Measurements from ENCODE around the gene GDI2.
A peak's percentile ranks its signal among the peaks of the same experiment; 100 is the strongest.
"Not testable (repeated sequence)": the region's sequence is repeated elsewhere in the genome, so short reads cannot be mapped to it uniquely, and the experiment has no call there.

The GDI2 gene

DNA sequence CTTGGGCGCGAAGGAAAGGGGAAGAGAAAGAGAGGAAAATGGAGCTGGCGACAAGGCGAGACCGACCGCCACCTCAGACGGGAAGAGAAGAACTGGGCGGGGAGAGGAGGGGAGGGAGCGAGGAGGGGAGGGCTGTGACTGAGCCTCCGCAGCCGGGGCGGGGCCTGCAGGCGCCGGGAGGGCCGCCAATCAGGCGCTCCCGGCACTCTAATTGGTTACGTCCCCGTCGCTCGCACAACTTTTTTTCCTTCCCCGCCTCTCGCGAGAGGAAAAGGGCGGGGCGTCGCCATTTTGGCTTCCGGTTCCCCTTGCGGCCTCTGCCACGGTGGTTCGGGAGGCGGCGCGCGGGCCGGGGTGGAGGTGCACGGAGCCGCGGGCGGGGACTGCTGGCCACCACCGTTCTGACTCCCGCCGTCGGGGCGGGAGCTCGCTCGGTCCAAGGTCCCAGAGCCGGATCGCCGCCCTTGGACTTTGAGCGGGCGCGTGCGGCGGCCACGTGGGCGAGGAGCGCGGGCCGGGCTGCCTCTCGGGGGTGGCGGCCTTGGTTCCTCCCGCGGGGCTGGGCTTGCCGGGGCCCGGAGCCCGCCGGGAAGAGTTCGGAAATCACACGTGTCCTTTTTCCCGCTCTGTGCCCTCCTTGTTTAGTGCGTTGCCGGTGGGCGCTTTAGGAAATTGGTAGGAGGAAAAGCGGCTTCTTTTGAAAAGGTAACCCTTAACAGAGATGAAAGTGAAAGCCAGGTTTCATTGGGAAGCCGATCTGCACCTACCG is at the start of gene GDI2:
Gene GDI2, minus strand, starts transcription at position 94 of the 769 bp plus-strand sequence. CDS start 176 bp downstream, outside the sequence.
- peak; percentile 98 for DNase-seq (ENCODE audit: low spot score)

DNA sequence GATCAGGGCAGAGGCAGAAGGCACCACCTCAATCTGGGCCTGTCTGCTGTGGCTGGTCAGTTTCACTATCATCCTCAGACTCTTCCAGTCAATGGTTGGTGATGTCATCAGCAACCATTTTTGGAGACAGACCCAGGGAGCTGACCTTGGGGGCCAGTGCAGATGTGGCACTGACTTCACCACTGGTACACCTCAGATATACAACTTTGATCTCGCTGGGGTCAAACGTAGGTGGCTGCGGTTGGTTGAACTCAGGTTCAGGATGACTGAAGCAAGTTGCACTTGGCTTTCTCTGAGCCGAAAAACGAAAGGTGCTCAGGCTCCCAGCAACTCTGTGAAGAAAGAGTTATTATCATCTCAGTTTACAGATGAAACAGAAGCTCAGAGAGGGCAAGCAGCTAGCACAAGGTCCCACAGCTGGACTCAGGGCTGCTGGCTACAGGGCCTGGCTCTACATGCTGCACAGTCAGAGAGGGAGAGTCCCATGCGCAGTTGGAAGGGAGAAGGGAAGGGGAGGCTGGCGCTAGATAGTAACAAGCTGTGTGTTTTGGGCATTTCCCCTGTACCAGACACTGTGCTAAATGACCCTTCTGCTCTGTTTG is 49.2 kb upstream of the GDI2 start:
- DNase-seq (ENCODE audit: low spot score), result no peak

DNA sequence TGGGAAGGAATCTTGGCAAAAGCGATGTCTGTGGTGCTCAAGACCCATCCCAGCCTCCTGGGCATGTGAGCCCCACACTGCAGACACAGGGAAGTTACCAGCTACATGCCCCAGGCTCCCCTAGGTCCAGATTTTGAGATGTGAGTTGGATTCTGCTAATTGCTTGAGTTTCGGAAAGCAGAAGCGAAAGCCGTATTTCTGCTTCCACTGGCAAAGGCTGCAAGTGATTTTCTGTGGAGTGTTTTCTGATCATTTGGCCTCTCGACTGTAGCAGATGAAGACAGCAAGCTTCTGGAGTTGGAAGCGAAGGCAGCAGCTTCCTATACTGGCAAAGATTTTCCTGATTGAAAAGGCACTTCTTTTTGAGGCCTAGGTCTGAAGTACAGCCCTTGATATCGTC is 46.8 kb upstream of the GDI2 start:
- DNase-seq (ENCODE audit: low spot score), result no peak

DNA sequence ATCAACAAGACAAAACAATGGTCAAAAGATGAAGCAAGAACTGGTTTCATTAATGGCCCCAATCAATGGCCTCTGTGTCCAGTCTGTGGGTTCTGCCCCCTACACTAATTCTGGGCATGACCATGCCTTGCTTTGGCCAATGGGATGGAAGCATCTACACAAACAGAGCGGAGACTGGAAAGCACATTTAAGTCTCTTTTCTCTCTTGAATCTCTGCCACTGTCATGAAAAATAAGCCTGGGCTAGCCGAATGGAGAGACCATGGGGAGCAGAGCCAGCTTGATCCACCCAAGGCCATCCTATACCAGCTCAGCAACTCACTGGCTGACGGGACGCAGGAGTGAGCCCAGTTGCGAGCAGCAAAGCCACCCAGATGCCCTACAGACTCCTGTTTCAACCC is 45.6 kb upstream of the GDI2 start:
- DNase-seq (ENCODE audit: low spot score), result no peak

DNA sequence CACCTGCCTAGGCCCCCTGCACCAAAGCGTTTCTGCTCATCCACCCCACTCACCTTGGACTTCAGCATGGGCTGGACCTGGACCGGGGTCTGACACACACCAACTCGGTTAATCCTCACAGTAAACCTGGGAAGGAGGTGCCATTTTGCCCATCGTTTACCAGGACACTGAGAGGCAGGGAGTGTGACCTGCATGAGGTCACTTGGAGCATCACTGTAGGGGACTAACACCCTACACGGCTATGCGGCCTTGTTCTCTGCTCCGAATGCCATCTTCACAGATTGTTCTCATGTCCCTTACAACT is 43.4 kb upstream of the GDI2 start:
- DNase-seq (ENCODE audit: low spot score), result no peak

DNA sequence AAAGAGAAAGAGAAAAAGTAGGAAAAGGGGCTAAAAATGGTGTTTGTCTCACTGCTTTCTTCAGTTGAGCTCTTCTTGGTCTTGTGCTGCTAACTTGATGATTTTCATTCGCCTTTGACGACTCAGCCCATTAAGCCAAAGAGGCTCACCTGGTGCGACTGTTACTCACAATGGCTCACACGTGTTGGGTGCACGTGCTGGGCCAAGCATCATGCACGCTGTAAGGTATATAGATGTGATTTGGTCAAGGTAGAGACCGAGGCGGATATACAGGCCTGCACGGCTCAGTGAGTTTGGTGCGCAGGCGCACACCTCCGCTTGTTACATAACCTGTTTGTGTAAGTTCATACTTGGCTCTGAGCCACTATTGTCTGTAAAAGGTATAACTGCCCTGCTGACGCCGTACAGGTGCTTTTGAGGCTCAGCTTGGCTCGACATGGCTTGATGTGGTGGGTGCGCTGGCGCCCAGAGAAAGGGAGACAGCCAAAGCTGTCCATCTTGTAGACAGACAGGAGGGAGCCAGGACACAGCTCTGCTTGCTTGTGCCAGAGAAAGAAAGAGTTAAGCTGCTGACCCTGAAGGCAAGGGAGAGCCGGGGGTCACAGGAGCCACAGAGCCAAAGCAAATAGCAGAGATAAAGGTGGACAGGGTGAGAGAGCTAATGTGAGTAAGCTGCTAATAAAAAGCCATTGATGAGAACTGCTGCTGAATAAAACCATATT is 42.9 kb upstream of the GDI2 start:
- DNase-seq (ENCODE audit: low spot score), result no peak

DNA sequence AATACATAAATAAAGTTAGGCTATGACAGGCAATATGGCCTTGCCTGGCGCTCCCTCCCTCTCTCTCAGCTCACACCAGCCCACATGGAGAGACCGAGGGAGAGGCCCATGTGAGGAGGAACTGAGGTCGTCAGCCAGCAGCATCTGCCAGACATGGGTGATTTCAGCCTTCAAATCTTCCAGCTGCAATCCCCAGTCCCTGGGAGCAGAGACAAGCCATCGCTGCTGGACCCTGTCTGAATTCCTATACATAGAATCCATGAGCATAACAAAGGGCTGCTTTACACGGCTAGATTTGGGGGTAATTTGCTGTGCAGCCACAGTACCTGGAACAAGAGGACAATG is 40.9 kb upstream of the GDI2 start:
- no peak for DNase-seq (ENCODE audit: low spot score)

DNA sequence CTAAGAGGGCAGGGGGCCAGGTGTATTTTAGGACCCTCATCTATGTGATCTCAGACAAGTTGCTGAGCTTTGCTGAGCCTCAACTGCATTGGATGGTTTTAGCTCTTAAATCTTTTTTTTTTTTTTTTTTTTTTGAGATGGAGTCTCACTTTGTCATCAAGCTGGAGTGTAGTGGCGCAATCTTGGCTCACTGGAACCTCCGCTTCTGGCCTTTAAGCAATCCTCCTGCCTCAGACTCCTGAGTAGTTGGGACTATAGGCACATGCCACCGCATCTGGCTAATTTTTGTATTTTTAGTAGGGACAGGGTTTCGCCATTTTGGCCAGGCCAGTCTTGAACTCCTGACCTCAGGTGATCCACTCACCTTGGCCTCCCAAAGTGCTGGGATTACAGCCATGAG is 33.4 kb upstream of the GDI2 start:
- DNase-seq (ENCODE audit: low spot score), result not testable (repeated sequence)

DNA sequence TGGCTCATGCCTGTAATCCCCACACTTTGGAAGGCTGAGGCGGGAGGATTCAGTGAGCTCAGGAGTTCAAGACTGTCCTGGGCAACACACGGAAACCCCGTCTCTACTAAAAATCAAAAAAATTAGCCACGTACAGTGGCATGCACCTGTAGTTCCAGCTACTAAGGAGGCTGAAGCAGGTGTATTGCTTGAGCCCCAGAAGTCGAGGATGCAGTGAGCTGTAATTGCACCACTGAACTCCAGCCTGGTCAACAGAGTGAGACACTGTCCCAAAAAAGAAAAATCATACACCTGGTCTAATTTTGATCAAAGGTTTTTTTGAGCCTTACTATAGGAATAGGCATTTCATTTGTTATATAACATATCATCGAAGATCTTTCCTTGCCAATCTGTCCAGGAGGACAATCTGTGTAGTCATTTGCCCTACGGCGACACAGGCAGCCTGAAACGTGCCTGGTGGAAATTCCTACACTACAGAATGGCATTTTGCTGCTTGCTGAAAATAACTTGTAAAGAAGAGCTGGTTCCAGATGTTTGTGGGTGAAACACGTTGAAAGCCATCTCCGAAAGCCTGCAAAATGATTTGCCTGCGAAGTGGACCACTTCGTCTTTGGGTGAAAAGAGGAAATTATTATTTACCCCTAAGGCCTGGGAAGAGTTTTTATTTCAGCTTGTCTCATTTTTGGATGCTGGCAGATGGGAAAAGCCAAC is 31.3 kb upstream of the GDI2 start:
- peak; percentile 81 for DNase-seq (ENCODE audit: low spot score)

DNA sequence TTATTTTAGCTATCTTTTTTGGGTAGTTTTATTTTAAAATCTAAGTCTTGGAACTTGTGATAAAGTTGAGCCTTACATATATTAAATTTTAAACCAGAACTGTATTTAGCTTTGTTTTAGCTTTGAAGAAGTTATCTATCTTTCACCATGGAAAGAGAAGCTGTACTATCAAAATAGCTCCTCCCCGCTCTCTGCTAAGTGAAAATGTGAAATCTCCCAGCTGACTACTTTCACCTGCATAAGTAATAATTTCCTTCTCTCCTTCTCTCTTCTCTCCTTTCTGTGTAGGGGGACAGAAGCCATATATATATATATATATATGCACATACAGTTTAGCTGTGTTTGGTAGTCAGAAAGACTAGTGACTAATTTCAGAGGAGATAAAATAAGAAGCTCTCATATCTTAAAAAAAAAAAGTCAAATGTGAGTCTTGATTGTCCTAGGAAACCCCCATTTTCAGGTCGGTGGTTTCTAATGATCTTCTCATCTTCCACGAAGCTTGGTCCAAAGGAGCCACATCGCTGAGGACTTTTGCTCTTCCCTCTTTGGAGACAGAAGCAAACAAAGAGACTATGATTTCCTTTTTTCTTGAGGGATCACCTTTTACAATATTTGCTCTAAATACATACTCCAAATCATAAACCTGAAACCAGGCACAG is 30.6 kb upstream of the GDI2 start:
- peak; percentile 58 for DNase-seq (ENCODE audit: low spot score)

DNA sequence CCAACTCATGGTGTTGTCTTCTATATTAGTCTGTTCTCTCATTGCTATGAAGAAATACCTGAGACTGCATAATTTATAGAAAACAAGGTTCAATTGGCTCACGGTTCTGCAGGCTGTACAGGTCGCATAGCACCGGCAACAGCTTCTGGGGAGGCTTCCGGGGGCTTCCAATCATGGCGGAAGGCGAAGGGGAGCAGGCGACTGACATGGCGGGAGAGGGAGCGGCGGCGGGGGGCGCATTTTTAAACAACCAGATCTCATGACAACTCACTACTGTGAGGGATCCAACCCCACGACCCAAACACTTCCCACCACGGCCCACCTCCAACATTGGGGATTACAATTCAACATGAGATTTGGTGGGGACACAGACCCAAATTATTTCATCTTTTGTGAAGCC is 28.7 kb upstream of the GDI2 start:
- DNase-seq (ENCODE audit: low spot score), result no peak

DNA sequence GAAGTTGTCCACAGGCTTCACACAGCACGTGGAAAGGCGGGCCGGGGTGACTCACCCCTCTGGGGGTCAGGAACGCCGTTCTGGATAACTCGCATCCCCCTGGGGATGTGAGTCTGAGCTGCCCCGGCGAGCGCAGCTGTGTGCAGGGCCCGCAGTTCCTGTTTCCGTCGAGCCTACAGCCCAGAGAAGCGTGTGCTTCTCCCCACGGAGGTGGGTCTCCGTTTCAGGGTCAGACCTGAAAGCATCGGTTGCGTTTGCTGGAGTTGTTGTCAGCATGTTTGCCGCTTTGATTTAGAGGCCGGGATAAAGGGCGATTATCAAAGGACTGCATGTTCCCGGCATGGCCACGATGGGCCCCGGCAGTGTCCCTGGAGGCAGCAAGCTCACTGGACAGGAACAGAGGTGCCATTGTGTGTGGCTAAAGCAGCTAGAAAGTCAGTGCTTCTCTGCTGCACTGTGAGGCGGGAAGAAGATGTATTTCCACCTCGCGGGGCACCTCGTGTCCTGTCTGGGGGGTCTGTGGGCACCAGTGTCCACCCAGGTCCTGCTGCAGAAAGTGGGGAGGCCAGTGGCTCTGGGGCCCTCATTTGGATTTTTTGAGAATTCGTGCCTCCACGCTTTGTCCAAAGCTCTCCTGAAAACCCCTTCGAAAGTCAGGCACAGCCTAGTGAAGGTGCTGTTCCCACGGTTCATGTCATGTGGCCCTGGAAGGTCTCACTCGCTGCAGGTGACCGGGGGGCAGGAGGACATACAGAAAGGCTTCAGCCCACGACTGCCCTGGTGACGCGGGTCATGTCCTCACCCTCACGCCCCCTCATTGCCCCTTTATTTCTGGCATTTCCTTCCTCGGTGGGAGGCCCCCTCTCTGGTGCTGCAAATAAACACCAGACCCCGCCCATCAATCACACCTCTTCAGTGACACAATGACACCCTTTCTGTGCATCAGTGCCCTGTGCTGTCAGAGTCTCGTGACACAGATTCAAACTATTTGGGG is 27.4 kb upstream of the GDI2 start:
- peak; percentile 96 for DNase-seq (ENCODE audit: low spot score)

DNA sequence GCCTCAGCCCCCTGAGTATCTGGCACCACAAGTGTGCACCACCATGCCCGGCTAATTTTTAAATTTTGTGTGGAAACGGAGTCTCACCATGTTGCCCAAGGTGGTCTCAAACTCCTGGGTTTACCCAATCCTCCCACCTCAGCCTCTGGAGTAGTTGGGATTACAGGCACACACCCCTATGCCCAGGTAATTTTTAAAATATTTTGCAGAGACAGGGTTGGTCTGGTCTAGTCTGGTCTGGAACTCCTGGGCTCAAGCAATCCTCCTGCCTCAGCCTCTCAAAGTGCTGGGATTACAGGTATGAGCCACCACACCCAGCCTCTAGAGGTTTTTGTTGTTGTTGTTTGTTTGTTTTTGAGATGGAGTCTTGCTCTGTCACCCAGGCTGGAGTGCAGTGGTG is 22.9 kb upstream of the GDI2 start:
- DNase-seq (ENCODE audit: low spot score), result not testable (repeated sequence)

DNA sequence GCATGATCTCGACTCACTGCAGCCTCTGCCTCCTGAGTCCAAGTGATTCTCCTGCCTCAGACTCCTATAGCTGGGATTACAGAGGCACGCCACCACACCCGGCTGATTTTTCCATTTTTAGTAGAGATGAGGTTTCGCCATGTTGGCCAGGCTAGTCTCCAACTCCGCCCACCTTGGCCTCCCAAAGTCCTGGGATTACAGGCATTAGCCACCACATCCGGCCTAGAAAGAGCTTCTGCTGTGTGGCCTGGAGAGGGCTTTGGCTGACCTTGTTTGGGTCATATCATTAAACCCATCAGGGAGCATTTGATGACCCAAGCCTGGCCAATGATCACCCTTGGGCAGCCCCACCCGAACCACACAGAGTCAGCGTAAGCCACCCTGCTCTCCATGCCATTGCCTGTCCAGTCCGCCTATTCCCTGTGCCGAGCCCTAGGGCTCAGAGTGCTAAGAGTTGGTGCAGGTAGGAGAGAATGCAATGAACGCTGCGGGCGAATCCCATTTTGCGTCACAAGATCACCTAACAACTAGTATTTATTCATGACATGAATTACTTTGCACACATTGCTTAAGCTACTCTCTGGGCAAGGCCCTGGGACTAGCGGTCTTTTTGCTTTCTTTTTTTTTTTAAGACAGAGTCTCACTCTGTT is 22.3 kb upstream of the GDI2 start:
- no peak for DNase-seq (ENCODE audit: low spot score)

DNA sequence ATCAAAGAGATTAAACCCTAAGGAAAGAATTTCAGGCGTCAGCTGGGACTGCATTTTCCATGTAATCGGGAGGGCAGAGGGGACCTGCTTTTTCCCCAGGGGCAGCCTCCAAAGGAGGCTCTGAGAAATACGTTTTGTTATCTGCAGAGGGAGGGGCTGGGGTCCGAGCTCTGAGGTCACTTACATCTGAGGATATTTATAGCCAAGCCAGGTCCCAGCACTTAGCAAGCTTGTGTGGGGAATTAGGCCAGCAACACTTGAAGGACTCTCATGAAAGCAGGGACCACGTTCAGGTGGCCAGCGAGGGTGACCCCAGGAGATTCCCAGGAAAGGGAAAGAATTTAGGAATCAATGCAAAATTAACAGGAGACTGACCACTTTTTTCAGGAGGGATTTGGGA is 20.6 kb upstream of the GDI2 start:
- no peak for DNase-seq (ENCODE audit: low spot score)

DNA sequence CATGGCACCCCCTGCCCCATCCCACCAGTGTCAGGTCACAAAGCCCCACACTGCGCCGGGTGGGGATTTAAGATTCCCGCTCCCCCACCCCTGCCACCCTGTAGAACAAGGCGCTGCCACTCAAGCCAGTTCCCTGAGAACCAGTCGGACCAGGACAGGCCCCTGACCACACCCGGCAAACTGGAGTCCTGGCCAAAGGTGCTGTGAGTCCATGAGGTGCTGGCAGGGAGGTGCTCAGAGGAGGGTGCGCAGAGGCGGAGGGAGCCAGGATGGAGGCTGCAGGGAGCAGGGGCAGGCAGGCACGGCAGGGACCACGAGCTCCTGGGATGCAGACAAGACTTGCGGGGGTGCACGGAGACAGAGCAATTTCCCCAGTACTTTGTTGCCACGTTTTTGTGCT is 19.7 kb upstream of the GDI2 start:
- no peak for DNase-seq (ENCODE audit: low spot score)

DNA sequence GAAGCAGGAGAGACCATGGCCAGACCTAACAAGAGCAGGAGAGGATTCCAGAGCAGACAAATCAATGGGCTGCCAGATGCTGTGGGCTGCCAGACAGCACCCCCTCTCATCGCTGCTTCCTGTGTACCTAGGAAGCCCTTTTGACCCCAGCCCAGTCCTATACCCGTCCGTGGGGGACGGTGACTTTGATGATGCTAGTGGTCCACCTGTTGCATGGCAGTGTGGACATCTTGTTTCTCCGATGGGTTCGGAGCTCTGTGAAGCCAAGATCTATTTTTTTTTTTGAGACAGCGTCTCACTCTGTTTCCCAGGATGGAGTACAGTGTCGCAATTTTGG is 18.2 kb upstream of the GDI2 start:
- no peak for DNase-seq (ENCODE audit: low spot score)

DNA sequence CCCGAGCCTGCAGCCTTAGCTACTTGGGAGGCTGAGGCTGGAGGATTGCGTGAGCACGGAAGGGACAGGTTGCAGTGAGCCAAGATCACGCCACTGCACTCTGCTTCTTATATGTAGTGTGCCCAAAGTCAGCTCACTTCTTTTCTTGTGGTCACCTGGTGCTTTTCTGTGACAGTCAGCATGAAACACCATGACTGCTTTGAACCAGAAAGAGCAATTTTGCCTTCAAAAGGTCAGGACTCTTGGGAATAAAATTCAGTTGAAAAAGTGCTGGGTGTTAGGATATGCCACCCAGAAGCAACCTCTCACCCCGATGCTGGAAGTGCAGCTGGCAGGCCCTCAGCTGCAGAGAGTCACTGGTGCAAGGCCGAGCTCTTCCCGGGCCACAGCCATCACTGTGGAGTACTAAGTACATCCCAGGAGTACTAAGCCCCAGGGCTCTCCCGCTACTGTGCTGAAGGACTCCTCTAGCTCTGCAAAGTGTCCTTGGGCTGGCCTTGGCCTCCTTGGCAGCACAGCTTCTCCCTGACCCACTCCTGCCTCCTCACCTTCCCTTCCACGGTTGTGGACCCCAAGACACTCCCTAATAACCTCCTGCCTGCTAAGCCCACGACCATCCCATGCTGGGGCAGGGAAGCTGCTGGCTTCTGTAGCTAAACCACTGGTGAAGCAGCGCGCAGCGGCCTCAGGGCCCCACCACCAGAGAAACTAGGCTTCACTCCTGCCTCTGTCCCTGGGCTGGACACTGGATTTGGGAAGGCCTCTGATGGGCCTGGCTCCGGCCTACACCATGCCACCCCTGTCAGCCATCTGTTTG is 17.6 kb upstream of the GDI2 start:
- no peak for DNase-seq (ENCODE audit: low spot score)

DNA sequence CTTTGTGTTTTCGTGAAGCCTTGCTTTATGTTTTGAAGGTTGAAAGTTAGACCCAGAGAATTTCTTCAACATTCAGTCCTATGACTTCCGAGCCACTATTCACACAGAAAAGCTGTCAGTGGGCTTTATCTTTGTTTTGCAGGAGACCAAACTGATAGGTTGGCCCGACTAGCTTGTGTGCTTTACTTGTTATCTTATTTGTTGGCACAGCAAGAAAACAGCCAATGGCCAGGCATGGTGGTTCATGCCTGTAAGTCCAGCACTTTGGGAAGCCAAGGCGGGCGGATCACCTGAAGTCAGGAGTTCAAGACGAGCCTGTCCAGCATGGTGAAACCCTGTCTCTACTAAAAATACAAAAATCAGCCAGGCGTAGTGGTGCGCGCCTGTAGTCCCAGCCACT is 16.0 kb upstream of the GDI2 start:
- DNase-seq (ENCODE audit: low spot score), result no peak

DNA sequence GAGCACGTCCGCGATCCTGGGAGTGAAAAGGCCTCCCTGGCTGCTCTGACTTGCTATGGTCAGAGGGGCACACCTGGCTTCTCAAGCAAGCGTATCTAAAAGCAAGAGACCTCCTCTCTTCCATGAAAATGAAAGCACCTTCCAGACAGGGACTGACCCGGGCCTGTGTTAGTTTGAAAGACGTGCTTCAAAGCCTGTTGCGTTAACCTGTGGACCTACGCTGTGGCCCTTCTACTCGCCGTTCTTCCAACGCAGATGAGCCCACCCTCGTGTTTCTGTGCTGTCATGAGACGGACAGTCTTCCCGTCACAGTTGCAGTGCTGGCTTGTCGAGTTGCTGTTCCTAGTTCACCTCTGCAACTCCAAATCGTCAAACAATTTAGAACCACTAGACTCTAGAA is 15.5 kb upstream of the GDI2 start:
- no peak for DNase-seq (ENCODE audit: low spot score)
